Aorta (tissue), 5 donors: Measurements from ENCODE around the gene EID1. TPM values are rescaled to one million over a fixed set of nuclear protein-coding genes. Genes with fewer than 3 reads are reported as not detected.
"Not testable (repeated sequence)": the region's sequence is repeated elsewhere in the genome, so short reads cannot be mapped to it uniquely, and the experiment has no call there.

ENCODE experiments used
- ATAC-seq: fragments of 200-7000 bp; cut with Tn5 transposase; one replicate; pipeline ENCODE4 v1.9.1; 2022; ENCODE audit warnings: moderate library complexity; ENCODE audit not compliant: low FRiP score
- DNase-seq, 2 donors: peaks; one replicate each; pipeline ENCODE4 v3.0.0-alpha.2; 2020
- H3K27ac ChIP-seq, 2 donors: one replicate each; pipeline ENCODE4 v1.5.1; 2013; ENCODE audit warnings: low read length in 2 of 2, mild to moderate bottlenecking in 2 of 2, moderate library complexity in 2 of 2, control low read depth in 1 of 2, inconsistent platforms in 1 of 2, low read depth in 1 of 2
- H3K27me3 ChIP-seq, 2 donors: one replicate each; pipeline ENCODE4 v1.6.1; 2013; ENCODE audit warnings: control low read depth in 1 of 2, low read length in 1 of 2, mild to moderate bottlenecking in 1 of 2, moderate library complexity in 1 of 2; ENCODE audit not compliant: insufficient read depth in 2 of 2, control insufficient read depth in 1 of 2
- H3K36me3 ChIP-seq, 2 donors: one replicate each; pipeline ENCODE4 v1.6.1; 2013; ENCODE audit warnings: control low read depth in 1 of 2, low read length in 1 of 2, mild to moderate bottlenecking in 1 of 2; ENCODE audit not compliant: insufficient read depth in 2 of 2, control insufficient read depth in 1 of 2
- H3K4me1 ChIP-seq, 2 donors: one replicate each; pipeline ENCODE4 v1.6.1; 2013; ENCODE audit warnings: low read length in 2 of 2, control low read depth in 1 of 2, mild to moderate bottlenecking in 1 of 2, moderate library complexity in 1 of 2; ENCODE audit not compliant: insufficient read depth in 2 of 2, control insufficient read depth in 1 of 2
- H3K4me3 ChIP-seq, 2 donors: one replicate each; pipeline ENCODE4 v1.5.1; 2013; ENCODE audit warnings: low read length in 2 of 2, control low read depth in 1 of 2, mild to moderate bottlenecking in 1 of 2
- H3K9me3 ChIP-seq: one replicate; pipeline ENCODE4 v1.6.1; 2013; ENCODE audit warnings: mild to moderate bottlenecking, low read length; ENCODE audit not compliant: control insufficient read depth
- WGBS, 2 donors: extraction: QIAGEN DNeasy Blood & Tissue Kit; methylation state at CpG; one replicate each; pipeline ENCODE4 v1.1.7; 2013; 5-methylcytosine and 5-hydroxymethylcytosine counted together
- intact Hi-C, 2 donors: fragments of 100-400 bp; cut with DNase I; formaldehyde crosslinking; loops; one replicate each; pipeline versions ENCODE4 v1.14.2 to v1.15.0; 2022
- polyA plus RNA-seq, 2 donors: library from polyadenylated mRNA; stranded (reverse); fragments of 200-250 nt; gene quantifications; one replicate each; pipeline ENCODE4 v1.2.3, GENCODE V29; 2013
- total RNA-seq, 2 donors: library from RNA; stranded (reverse); fragmentation: NEBNext Ultra II Directional; extraction: Animal tissue kit (Norgen Biotek cat#: 25700); gene quantifications; one replicate each; pipeline ENCODE4 v1.2.1, GENCODE V29; 2021
- donor health status: healthy with polysubstance abuse.
- donor health status: Bipolar disorder and iron deficiency.
- donor health status: DM: no; HTN: no; CAD: no.
- donor health status: DM: no; HTN: no; CAD: no.
- donor health status: DM: yes; HTN: yes; CAD: no.

EID1 gene
- total and polyA plus RNA-seq, 4 donors, result 152 to 333 (median 207) TPM

- Histone ChIP-seq H3K27ac (no peak overlapping the region), H3K36me3 (no peaks in the 10 kb centered on the region), H3K4me1 (peaks cover 0 to 3% of the 10 kb centered on the region in 2 donors), H3K9me3 (no peaks in the 10 kb centered on the region), H3K4me3 (no peak overlapping the region), H3K27me3 (no peaks in the 10 kb centered on the region)
- ATAC-seq (no peak), DNase-seq (no peak)
- intact Hi-C loops, result no loop called here
These were observed 27.3 kb downstream of the EID1 start for GRCh38 chr15:48905216-48905615.

DNA sequence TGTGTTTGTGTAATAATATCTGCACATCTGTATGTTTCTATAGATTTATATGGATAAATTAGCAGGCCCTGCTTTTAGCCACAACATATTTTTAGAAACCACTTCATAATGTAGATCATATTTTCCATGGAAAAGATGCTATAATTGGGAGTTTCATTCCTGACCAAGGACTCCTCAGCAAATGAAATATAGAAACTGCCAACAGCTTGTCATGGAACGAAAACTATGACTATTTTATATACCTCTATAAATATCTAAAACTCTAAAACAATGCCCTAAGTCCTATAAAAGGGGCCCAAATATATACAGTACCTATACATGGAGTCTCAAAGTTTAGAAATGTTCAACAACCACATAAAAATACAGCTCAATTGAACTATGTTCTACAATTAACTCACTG is 27.9 kb downstream of the EID1 start:
- no peaks in the 10 kb centered on the region for H3K27me3 ChIP-seq
- H3K9me3 ChIP-seq, result no peaks in the 10 kb centered on the region
- H3K4me1 ChIP-seq, result peaks cover 0 to 3% of the 10 kb centered on the region in 2 donors
- DNase-seq (no peak), ATAC-seq (no peak)
- no peaks in the 10 kb centered on the region for H3K36me3 ChIP-seq
- intact Hi-C loops, result no loop called here
- H3K4me3 ChIP-seq, result no peak overlapping the region
- H3K27ac ChIP-seq, result no peak overlapping the region
- 11% methylated on average over 1 of the region's 1 CpG for WGBS, 2 donors

DNA sequence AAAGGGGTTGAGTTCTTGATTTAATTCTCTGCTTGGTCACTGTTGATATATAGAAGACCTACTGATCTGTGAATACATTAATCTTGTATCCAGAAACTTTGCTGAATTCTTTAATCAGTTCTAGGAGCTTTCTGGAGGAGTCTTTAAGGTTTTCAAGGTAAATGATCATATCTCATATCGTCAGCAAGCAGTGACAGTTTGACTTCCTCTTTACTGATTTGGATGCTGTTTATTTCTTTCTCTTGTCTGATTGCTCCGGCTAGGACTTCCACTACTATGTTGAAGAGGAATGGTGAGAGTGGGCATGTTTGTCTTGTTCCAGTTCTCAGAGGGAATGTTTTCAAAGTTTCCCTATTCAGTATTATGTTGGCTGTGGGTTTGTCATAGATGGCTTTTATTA is 31.4 kb downstream of the EID1 start:
- H3K9me3 ChIP-seq, ATAC-seq, intact Hi-C loops, H3K36me3 ChIP-seq, H3K4me3 ChIP-seq, H3K4me1 ChIP-seq, H3K27me3 ChIP-seq, DNase-seq, H3K27ac ChIP-seq: not testable (repeated sequence)
- 87 to 89% methylated on average over 2 of the region's 2 CpGs for WGBS, 2 donors

- intact Hi-C loops, result not testable (repeated sequence)
These were observed 32.6 kb downstream of the EID1 start for GRCh38 chr15:48910554-48910953.

GRCh38 chr15:48913141-48913540 is 35.2 kb downstream of the EID1 start:
- DNase-seq (no peak), ATAC-seq (no peak)
- Histone ChIP-seq H3K4me1 (no peaks in the 10 kb centered on the region), H3K27ac (no peak overlapping the region), H3K4me3 (no peak overlapping the region), H3K9me3 (no peaks in the 10 kb centered on the region), H3K36me3 (no peaks in the 10 kb centered on the region), H3K27me3 (no peaks in the 10 kb centered on the region)
- intact Hi-C loops, result no loop called here
- 95 to 97% methylated on average over 4 of the region's 4 CpGs for WGBS, 2 donors

More at GRCh38 chr15:48910554-48910953, 32.6 kb downstream of the EID1 start:
- DNase-seq, H3K4me1 ChIP-seq, ATAC-seq, H3K9me3 ChIP-seq, H3K36me3 ChIP-seq, H3K27me3 ChIP-seq, H3K4me3 ChIP-seq, H3K27ac ChIP-seq: not testable (repeated sequence)
- 83 to 86% methylated on average over 2 of the region's 2 CpGs for WGBS, 2 donors

- DNase-seq (no peak), ATAC-seq (no peak)
- Histone ChIP-seq H3K27ac (no peak overlapping the region), H3K36me3 (no peaks in the 10 kb centered on the region), H3K27me3 (no peaks in the 10 kb centered on the region), H3K4me3 (no peak overlapping the region), H3K9me3 (no peaks in the 10 kb centered on the region), H3K4me1 (no peaks in the 10 kb centered on the region)
- 96 to 97% methylated on average over 3 of the region's 3 CpGs for WGBS, 2 donors
- intact Hi-C loops, result no loop called here
These were observed 36.8 kb downstream of the EID1 start for GRCh38 chr15:48914717-48915116.

GRCh38 chr15:48915861-48916260 is 37.9 kb downstream of the EID1 start:
- H3K27me3 ChIP-seq, result no peaks in the 10 kb centered on the region
- no peak for ATAC-seq
- no peaks in the 10 kb centered on the region for H3K9me3 ChIP-seq
- intact Hi-C loops, result no loop called here
- H3K36me3 ChIP-seq, result no peaks in the 10 kb centered on the region
- H3K4me3 ChIP-seq, result no peak overlapping the region
- H3K27ac ChIP-seq, result no peak overlapping the region
- 78 to 83% methylated on average over 3 of the region's 3 CpGs for WGBS, 2 donors
- no peaks in the 10 kb centered on the region for H3K4me1 ChIP-seq
- DNase-seq, result no peak

GRCh38 chr15:48916721-48917120 is 38.8 kb downstream of the EID1 start:
- H3K27me3 ChIP-seq, result no peaks in the 10 kb centered on the region
- ATAC-seq, result no peak
- intact Hi-C loops, result no loop called here
- no peak overlapping the region for H3K27ac ChIP-seq
- no peak overlapping the region for H3K4me3 ChIP-seq
- 91 to 96% methylated on average over 3 of the region's 3 CpGs for WGBS, 2 donors
- H3K9me3 ChIP-seq, result no peaks in the 10 kb centered on the region
- H3K4me1 ChIP-seq, result no peaks in the 10 kb centered on the region
- no peaks in the 10 kb centered on the region for H3K36me3 ChIP-seq
- no peak for DNase-seq

GRCh38 chr15:48922046-48922445 is 44.1 kb downstream of the EID1 start:
- 97% methylated on average over 2 of the region's 2 CpGs for WGBS, 2 donors

More at GRCh38 chr15:48922046-48922445, 44.1 kb downstream of the EID1 start:
- intact Hi-C loops, result no loop called here
- H3K36me3 ChIP-seq, result no peaks in the 10 kb centered on the region
- DNase-seq (no peak), ATAC-seq (no peak)
- no peaks in the 10 kb centered on the region for H3K27me3 ChIP-seq
- no peak overlapping the region for H3K4me3 ChIP-seq
- no peaks in the 10 kb centered on the region for H3K9me3 ChIP-seq
- H3K27ac ChIP-seq, result no peak overlapping the region
- H3K4me1 ChIP-seq, result no peaks in the 10 kb centered on the region
